Neural cell (in vitro differentiated cells): Measurements from ENCODE around the gene FOXO3. TPM values are rescaled to one million over a fixed set of nuclear protein-coding genes. Genes with fewer than 3 reads are reported as not detected.

Experiments
- H2AFZ ChIP-seq: fragments of 200-600, 300-800 bp; sonication (generic), shearing (Covaris generic); 2 replicates; pipeline ENCODE4 v1.6.0; 2014; ENCODE audit warnings: low read depth, mild to moderate bottlenecking, antibody characterized with exemption, low read length, moderate library complexity
- H3F3A ChIP-seq: fragments of 200-600 bp; shearing (Covaris generic); 2 replicates; pipeline ENCODE4 v1.6.1; 2016; ENCODE audit warnings: mild to moderate bottlenecking, moderate library complexity, mixed read lengths, antibody characterized with exemption, low read length; ENCODE audit not compliant: insufficient read depth, poor library complexity, severe bottlenecking
- H3K27ac ChIP-seq: fragments of 200-600, 300-800 bp; sonication (generic), shearing (Covaris generic); 2 replicates; pipeline ENCODE4 v1.5.1; 2014; ENCODE audit warnings: mild to moderate bottlenecking, low read length, moderate library complexity
- H3K27me3 ChIP-seq: fragments of 300-800, 200-600 bp; sonication (generic), shearing (Covaris generic); 2 replicates; pipeline ENCODE4 v1.6.0; 2014; ENCODE audit warnings: mild to moderate bottlenecking, low read depth, low read length, moderate library complexity; ENCODE audit not compliant: insufficient read depth
- H3K36me3 ChIP-seq: fragments of 300-800, 200-600 bp; sonication (generic), shearing (Covaris generic); 2 replicates; pipeline ENCODE4 v1.5.1; 2014; ENCODE audit warnings: mild to moderate bottlenecking, antibody characterized with exemption, low read length, moderate library complexity; ENCODE audit not compliant: insufficient read depth
- H3K4me2 ChIP-seq: fragments of 300-800, 200-600 bp; sonication (generic), shearing (Covaris generic); 2 replicates; pipeline ENCODE4 v1.6.0; 2014; ENCODE audit warnings: mild to moderate bottlenecking, low read length
- H3K4me3 ChIP-seq: fragments of 300-800, 200-600 bp; sonication (generic), shearing (Covaris generic); 2 replicates; pipeline ENCODE4 v1.5.1; 2014; ENCODE audit warnings: mild to moderate bottlenecking, low read length, moderate library complexity
- H3K79me2 ChIP-seq: fragments of 200-600 bp; shearing (Covaris generic); replicated peaks from 2 replicates; pipeline ENCODE4 v1.6.0; 2014; ENCODE audit warnings: mild to moderate bottlenecking, low read length, moderate library complexity; ENCODE audit not compliant: insufficient read depth
- H3K9ac ChIP-seq: fragments of 300-800, 200-600 bp; sonication (generic), shearing (Covaris generic); 2 replicates; pipeline ENCODE4 v1.6.1; 2016; ENCODE audit warnings: mild to moderate bottlenecking, low read length, mixed read lengths
- H3K9me2 ChIP-seq: fragments of 200-600 bp; shearing (Covaris generic); 2 replicates; pipeline ENCODE4 v1.6.1; 2016; ENCODE audit warnings: mild to moderate bottlenecking, low read length, mixed read lengths; ENCODE audit not compliant: insufficient read depth
- H3K9me3 ChIP-seq: fragments of 200-600, 300-800 bp; sonication (generic), shearing (Covaris generic); 2 replicates; pipeline ENCODE4 v1.6.1; 2016; ENCODE audit warnings: mild to moderate bottlenecking, mixed run types, low read length, moderate library complexity, mixed read lengths
- H4K20me1 ChIP-seq: fragments of 200-600 bp; shearing (Covaris generic); 2 replicates; pipeline ENCODE4 v1.6.1; 2016; ENCODE audit warnings: mild to moderate bottlenecking, mixed run types; ENCODE audit not compliant: insufficient read depth
- CTCF ChIP-seq: fragments of 450-650 bp; IDR thresholded peaks from 2 replicates; pipeline ENCODE4 v1.5.1; 2014; ENCODE audit warnings: antibody characterized with exemption, mild to moderate bottlenecking, moderate library complexity; ENCODE audit not compliant: poor library complexity, severe bottlenecking
- EP300 ChIP-seq: fragments of 450-650 bp; conservative IDR thresholded peaks from 2 replicates; pipeline ENCODE4 v1.6.1; 2014; ENCODE audit warnings: antibody characterized with exemption, mild to moderate bottlenecking, moderate library complexity; ENCODE audit not compliant: poor library complexity, severe bottlenecking
- EZH2 ChIP-seq: fragments of 200-600, 300-800 bp; shearing (Covaris generic), sonication (generic); IDR thresholded peaks from 2 replicates; pipeline ENCODE4 v1.6.1; 2014; ENCODE audit warnings: antibody characterized with exemption, low read length, borderline replicate concordance, mild to moderate bottlenecking; ENCODE audit not compliant: insufficient read depth, poor library complexity, severe bottlenecking
- MXI1 ChIP-seq: fragments of 450-650 bp; conservative IDR thresholded peaks from 2 replicates; pipeline ENCODE4 v1.6.1; 2014; ENCODE audit warnings: antibody characterized with exemption, mild to moderate bottlenecking; ENCODE audit not compliant: poor library complexity, severe bottlenecking
- POLR2AphosphoS5 ChIP-seq: IDR thresholded peaks from 2 replicates; pipeline ENCODE4 v1.6.1; 2012
- RAD21 ChIP-seq: fragments of 450-650 bp; conservative IDR thresholded peaks from 2 replicates; pipeline ENCODE4 v1.6.1; 2014; ENCODE audit warnings: antibody characterized with exemption, mild to moderate bottlenecking, moderate library complexity
- REST ChIP-seq: IDR thresholded peaks from 2 replicates; pipeline ENCODE4 v1.6.1; 2012; ENCODE audit warnings: borderline replicate concordance
- SMC3 ChIP-seq: fragments of 450-650 bp; conservative IDR thresholded peaks from 2 replicates; pipeline ENCODE4 v1.6.1; 2014; ENCODE audit warnings: antibody characterized with exemption, mild to moderate bottlenecking, moderate library complexity; ENCODE audit not compliant: poor library complexity
- TAF1 ChIP-seq: IDR thresholded peaks from 2 replicates; pipeline ENCODE4 v1.6.1; 2012; ENCODE audit warnings: low read depth
- polyA plus RNA-seq: library from polyadenylated mRNA; depleted of rRNA; stranded (reverse); fragments of >200 nt; gene quantifications from 2 replicates; pipeline ENCODE4 v1.2.3, GENCODE V29; 2014

The FOXO3 gene
- polyA plus RNA-seq, 1 donor from 2014 or later, result 21.3 TPM

GRCh38 chr6:108710551-108710950, 149.8 kb downstream of the FOXO3 start:
- Histone ChIP-seq H3K9me3 (no peaks in the 10 kb centered on the region), H3F3A (no peaks in the 10 kb centered on the region), H3K4me2 (no peak overlapping the region), H3K9ac (no peak overlapping the region), H3K4me3 (no peak overlapping the region), H3K79me2 (no peaks in the 10 kb centered on the region), H4K20me1 (no peaks in the 10 kb centered on the region), H2AFZ (no peak overlapping the region), H3K36me3 (no peaks in the 10 kb centered on the region), H3K27ac (no peak overlapping the region), H3K27me3 (no peaks in the 10 kb centered on the region), H3K9me2 (no peaks in the 10 kb centered on the region)
- no peak for TF ChIP-seq SMC3
- TF ChIP-seq TAF1, result no peak

- Histone ChIP-seq H3K9ac (no peak overlapping the region), H3K27me3 (no peaks in the 10 kb centered on the region), H3K36me3 (no peaks in the 10 kb centered on the region), H3K79me2 (no peaks in the 10 kb centered on the region), H3K4me3 (no peak overlapping the region), H4K20me1 (no peaks in the 10 kb centered on the region), H3K9me2 (no peaks in the 10 kb centered on the region), H3F3A (no peaks in the 10 kb centered on the region), H3K27ac (no peak overlapping the region), H3K4me2 (no peak overlapping the region), H3K9me3 (no peaks in the 10 kb centered on the region), H2AFZ (no peak overlapping the region)
- no peak for TF ChIP-seq REST
- no peak for TF ChIP-seq TAF1
- no peak for TF ChIP-seq RAD21
- no peak for TF ChIP-seq POLR2AphosphoS5
- no peak for TF ChIP-seq EP300
- no peak for TF ChIP-seq EZH2
- TF ChIP-seq MXI1, result no peak
- no peak for TF ChIP-seq SMC3
- no peak for TF ChIP-seq CTCF
Observed at GRCh38 chr6:108711071-108711470, 150.4 kb downstream of the FOXO3 start.

- Histone ChIP-seq H3K4me3 (no peak overlapping the region), H4K20me1 (no peaks in the 10 kb centered on the region), H3K4me2 (no peak overlapping the region), H2AFZ (no peak overlapping the region), H3K9ac (no peak overlapping the region), H3K27me3 (no peaks in the 10 kb centered on the region), H3K27ac (no peak overlapping the region), H3K79me2 (no peaks in the 10 kb centered on the region), H3F3A (no peaks in the 10 kb centered on the region), H3K36me3 (no peaks in the 10 kb centered on the region), H3K9me3 (no peaks in the 10 kb centered on the region), H3K9me2 (no peaks in the 10 kb centered on the region)
- TF ChIP-seq CTCF, result no peak
- TF ChIP-seq REST, result no peak
- no peak for TF ChIP-seq SMC3
- TF ChIP-seq TAF1, result no peak
- no peak for TF ChIP-seq RAD21
- TF ChIP-seq POLR2AphosphoS5, result no peak
Observed at GRCh38 chr6:108711826-108712225, 151.1 kb downstream of the FOXO3 start.
